Kidney glomerular epithelial cell (primary cell): Measurements from ENCODE around the gene C12orf75.

ENCODE experiments used
- DNase-seq: peaks from one replicate; lab custom pipeline; 2025; lab: John Stamatoyannopoulos, UW

The C12orf75 gene

GRCh38 chr12:105418821-105419291 is 88.4 kb downstream of the C12orf75 start:
- DNase-seq: peak; percentile 37

GRCh38 chr12:105419606-105420005 is 89.1 kb downstream of the C12orf75 start:
- DNase-seq: no peak

- DNase-seq: no peak
These were observed 89.6 kb downstream of the C12orf75 start for GRCh38 chr12:105420046-105420445.

GRCh38 chr12:105420659-105421240 is 90.3 kb downstream of the C12orf75 start:
- DNase-seq: peak; percentile 68
